B cell (primary cell): ENCODE data around the gene TNFRSF1A. TPM values are rescaled to one million over a fixed set of nuclear protein-coding genes. Genes with fewer than 3 reads are reported as not detected.

ENCODE experiments used
- ATAC-seq: fragments of 200-7000 bp; cut with Tn5 transposase; one replicate; pipeline ENCODE4 v1.10.0; 2021; ENCODE audit warnings: low read depth, mild to moderate bottlenecking, moderate number of reproducible peaks, moderate library complexity
- CTCF ChIA-PET: fragments of 350-600 bp; sonication (Branson Sonifier 250); formaldehyde crosslinking; loops from one replicate; lab custom pipeline; 2021; ENCODE audit warnings: antibody characterized with exemption, inconsistent platforms; lab: Charles Lee
- POLR2A ChIA-PET: fragments of 350-600 bp; sonication (Branson Sonifier 250); formaldehyde crosslinking; loops from one replicate; lab custom pipeline; 2021; ENCODE audit warnings: antibody characterized with exemption; lab: Charles Lee
- DNase-seq: peaks from one replicate; pipeline ENCODE4 v3.0.0; 2013
- H2AFZ ChIP-seq: 2 replicates; pipeline ENCODE4 v1.6.1; 2012; ENCODE audit warnings: mild to moderate bottlenecking, low read depth, low read length; ENCODE audit not compliant: insufficient read depth, poor library complexity, severe bottlenecking
- H3K27ac ChIP-seq, 2 donors: 1 replicate in 1 of 2; 2 replicates in 1 of 2; pipeline ENCODE4 v1.5.1; 2012 to 2013; ENCODE audit warnings: low read length in 2 of 2, mild to moderate bottlenecking in 2 of 2, moderate library complexity in 1 of 2
- H3K27me3 ChIP-seq, 4 experiments: fragments of 200-600 bp in 1 of 4; sonication (generic) in 1 of 4; replicated peaks in 1 of 4; 1 replicate in 2 of 4; 2 replicates in 2 of 4; pipeline versions ENCODE4 v1.6.1 to v1.7.0; 2013 to 2016; ENCODE audit warnings: low read length in 3 of 4, mild to moderate bottlenecking in 2 of 4, mixed read lengths in 1 of 4, moderate library complexity in 1 of 4; ENCODE audit not compliant: insufficient read depth in 4 of 4, control insufficient read depth in 3 of 4; ENCODE audit errors: control extremely low read depth in 1 of 4
- H3K36me3 ChIP-seq, 2 experiments: replicated peaks in 1 of 2; 1 replicate in 1 of 2; 2 replicates in 1 of 2; pipeline versions ENCODE4 v1.6.1 to v1.7.1; 2013; ENCODE audit warnings: low read length in 1 of 2; ENCODE audit not compliant: insufficient read depth in 2 of 2, control insufficient read depth in 1 of 2; ENCODE audit errors: control extremely low read depth in 1 of 2, extremely low read depth in 1 of 2
- H3K4me1 ChIP-seq, 2 donors: fragments of 200-600 bp in 1 of 2; sonication (generic) in 1 of 2; 1 replicate in 1 of 2; 2 replicates in 1 of 2; pipeline versions ENCODE4 v1.5.1 to v1.6.1; 2013 to 2017; ENCODE audit warnings: low read length in 2 of 2; ENCODE audit not compliant: control insufficient read depth in 2 of 2, insufficient read depth in 2 of 2
- H3K4me2 ChIP-seq: replicated peaks from 2 replicates; pipeline ENCODE3; 2012; ENCODE audit warnings: mild to moderate bottlenecking, low read depth, low read length; ENCODE audit not compliant: poor library complexity, severe bottlenecking
- H3K4me3 ChIP-seq, 5 experiments: fragments of 200-600 bp in 1 of 5; sonication (generic) in 1 of 5; 1 replicate in 3 of 5; 2 replicates in 2 of 5; pipeline versions ENCODE4 v1.5.1 to v1.7.0; 2011 to 2016; ENCODE audit warnings: low read length in 4 of 5, mild to moderate bottlenecking in 4 of 5, low read depth in 2 of 5, control low read depth in 1 of 5, moderate library complexity in 1 of 5; ENCODE audit not compliant: insufficient read depth in 1 of 5; ENCODE audit errors: control extremely low read depth in 1 of 5, extremely low read depth in 1 of 5
- H3K79me2 ChIP-seq: fragments of 200-600 bp; sonication (generic); one replicate; pipeline ENCODE4 v1.6.0; 2016; ENCODE audit warnings: low read length; ENCODE audit not compliant: control insufficient read depth, insufficient read depth
- H3K9ac ChIP-seq: fragments of 200-600 bp; sonication (generic); 2 replicates; pipeline ENCODE4 v1.6.1; 2017; ENCODE audit warnings: mild to moderate bottlenecking, low read length, moderate library complexity
- H3K9me3 ChIP-seq, 3 donors: one replicate each; pipeline versions ENCODE4 v1.6.1 to v1.7.1; 2013; ENCODE audit warnings: low read length in 2 of 3; ENCODE audit not compliant: control insufficient read depth in 2 of 3, insufficient read depth in 1 of 3; ENCODE audit errors: control extremely low read depth in 1 of 3
- H4K20me1 ChIP-seq: 2 replicates; pipeline ENCODE4 v1.6.0; 2012; ENCODE audit warnings: mild to moderate bottlenecking, low read length; ENCODE audit not compliant: insufficient read depth, control insufficient read depth, poor library complexity, severe bottlenecking
- H3K27ac Mint-ChIP-seq: one replicate; pipeline ENCODE4 v1.8.0; 2021; ENCODE audit warnings: mixed read lengths
- H3K27me3 Mint-ChIP-seq: one replicate; pipeline ENCODE4 v1.8.0; 2021; ENCODE audit warnings: mixed read lengths
- H3K4me1 Mint-ChIP-seq: one replicate; pipeline ENCODE4 v1.8.0; 2021; ENCODE audit warnings: mixed read lengths
- H3K4me3 Mint-ChIP-seq: one replicate; pipeline ENCODE4 v1.8.0; 2021; ENCODE audit warnings: mixed read lengths
- H3K9me3 Mint-ChIP-seq: one replicate; pipeline ENCODE4 v1.8.0; 2022; ENCODE audit warnings: mixed read lengths; ENCODE audit not compliant: insufficient read depth
- CTCF ChIP-seq: fragments of 200-600 bp; IDR thresholded peaks from one replicate; pipeline ENCODE4 v1.8.0; 2022; ENCODE audit warnings: antibody characterized with exemption, mild to moderate bottlenecking
- EZH2 ChIP-seq: IDR thresholded peaks from 2 replicates; pipeline ENCODE4 v1.6.1; 2012; ENCODE audit warnings: borderline replicate concordance, low read depth, mild to moderate bottlenecking, moderate library complexity, low read length; ENCODE audit not compliant: insufficient read depth, poor library complexity, severe bottlenecking
- WGBS: methylation state at CpG from one replicate; pipeline ENCODE4 v1.1.5; 2013; ENCODE audit warnings: missing lambda C conversion rate; ENCODE audit not compliant: insufficient coverage; 5-methylcytosine and 5-hydroxymethylcytosine counted together
- intact Hi-C: fragments of 100-400 bp; cut with micrococcal nuclease; formaldehyde crosslinking; loops from one replicate; pipeline ENCODE4 v1.10.0; 2022
- polyA plus RNA-seq: library from polyadenylated mRNA; depleted of rRNA; stranded (reverse); fragments of >200 nt; gene quantifications from 2 replicates; pipeline ENCODE4 v1.2.3, GENCODE V29; 2012
- total RNA-seq, 2 donors: library from RNA; stranded (reverse); fragments of 120-200 nt in 1 of 2; gene quantifications; 1 replicate in 1 of 2; 2 replicates in 1 of 2; pipeline versions ENCODE4 v1.2.3 to v1.2.4, GENCODE V29; 2013 to 2022

Gene TNFRSF1A
- total and polyA plus RNA-seq, 2 donors (not counting 1 experiment from before 2014, with no cell fraction given) = 0.59 to 1.6 TPM

GRCh38 chr12:6328045-6328779 is 13.7 kb downstream of the TNFRSF1A start:
- POLR2A ChIA-PET = interaction anchor here (0.6 kb wide), 1 partner anchor 261 kb away, joined by 4 read pairs; no protein-coding TSS in a partner anchor
- no peak for ATAC-seq

More at GRCh38 chr12:6328045-6328779, 13.7 kb downstream of the TNFRSF1A start:
- peaks cover 16% of the 10 kb centered on the region for H4K20me1 ChIP-seq
- H3K4me2 ChIP-seq = no peak overlapping the region
- TF ChIP-seq CTCF (no peak), EZH2 (no peak)
- peaks cover 0 to 37% (median 0%) of the 10 kb centered on the region in 3 donors for H3K9me3 ChIP-seq
- CTCF ChIA-PET = no interaction called here
- H3K27me3 ChIP-seq = peaks cover 0 to 67% (median 53%) of the 10 kb centered on the region in 4 experiments
- H3K27ac Mint-ChIP-seq = no peak overlapping the region
- H2AFZ ChIP-seq = no peak overlapping the region
- H3K79me2 ChIP-seq = no peaks in the 10 kb centered on the region
- H3K27me3 Mint-ChIP-seq = peaks cover 65% of the 10 kb centered on the region
- H3K4me3 ChIP-seq = no peak overlapping the region
- no peak for DNase-seq
- no peaks in the 10 kb centered on the region for H3K9me3 Mint-ChIP-seq
- no peak overlapping the region for H3K4me3 Mint-ChIP-seq
- H3K4me1 ChIP-seq = peaks cover 32 to 43% of the 10 kb centered on the region in 2 donors
- H3K27ac ChIP-seq = no peak overlapping the region
- H3K4me1 Mint-ChIP-seq = peaks cover 28% of the 10 kb centered on the region
- H3K36me3 ChIP-seq = no peaks in the 10 kb centered on the region
- no peak overlapping the region for H3K9ac ChIP-seq
- intact Hi-C loops = no loop called here
- 90% methylated on average over 5 of the region's 10 CpGs for WGBS
